Nephron (organoid): ENCODE measurements around the gene HS6ST3.

Experiments used
- H3K27ac Mint-ChIP-seq, 3 experiments: 2 replicates each; pipeline ENCODE4 v1.8.0; 2020; ENCODE audit warnings: mixed read lengths in 3 of 3, mild to moderate bottlenecking in 2 of 3, moderate library complexity in 1 of 3
- H3K27me3 Mint-ChIP-seq: 2 replicates; pipeline ENCODE4 v1.8.0; 2021; ENCODE audit warnings: low read depth, mild to moderate bottlenecking, moderate library complexity, mixed read lengths
- H3K36me3 Mint-ChIP-seq: 2 replicates; pipeline ENCODE4 v1.8.0; 2020; ENCODE audit warnings: low read depth, mixed read lengths
- H3K4me1 Mint-ChIP-seq: 2 replicates; pipeline ENCODE4 v1.8.0; 2020; ENCODE audit warnings: mixed read lengths
- H3K4me3 Mint-ChIP-seq, 3 experiments: 2 replicates each; pipeline ENCODE4 v1.8.0; 2020; ENCODE audit warnings: mild to moderate bottlenecking in 3 of 3, mixed read lengths in 3 of 3, moderate library complexity in 2 of 3
- H3K9me3 Mint-ChIP-seq: 2 replicates; pipeline ENCODE4 v1.8.0; 2020; ENCODE audit warnings: mixed read lengths
- TF ChIP-seq, protein P1 (sequence below), 3 experiments: fragments of 200-600 bp; sonication (generic); IDR thresholded peaks; one replicate each; pipeline ENCODE4 v1.5.0; 2021; ENCODE audit warnings: antibody characterized with exemption in 3 of 3; ENCODE audit not compliant: unreplicated experiment in 3 of 3

HS6ST3 gene

DNA sequence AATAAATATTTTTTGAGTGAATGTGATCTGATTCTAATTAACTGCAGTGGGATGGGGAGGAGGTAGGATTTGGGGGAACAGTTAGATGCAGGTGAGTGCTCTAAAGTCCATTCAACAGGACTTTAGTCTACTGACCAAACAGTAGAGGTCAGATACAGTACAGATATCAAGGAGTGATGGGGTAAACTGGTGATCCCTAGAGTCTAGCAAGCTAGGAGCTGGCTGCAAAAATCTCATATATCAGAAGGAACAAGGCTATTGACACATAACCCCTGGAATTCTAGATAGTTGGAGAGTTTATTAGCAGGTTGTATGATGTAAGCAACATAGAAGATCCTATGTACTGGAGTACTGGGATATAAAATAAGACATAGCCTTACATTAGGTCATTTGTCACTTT, 131.6 kb downstream of the HS6ST3 start:
- no peak overlapping the region for H3K27ac Mint-ChIP-seq
- H3K27me3 Mint-ChIP-seq = no peaks in the 10 kb centered on the region
- TF ChIP-seq, protein P1, sequence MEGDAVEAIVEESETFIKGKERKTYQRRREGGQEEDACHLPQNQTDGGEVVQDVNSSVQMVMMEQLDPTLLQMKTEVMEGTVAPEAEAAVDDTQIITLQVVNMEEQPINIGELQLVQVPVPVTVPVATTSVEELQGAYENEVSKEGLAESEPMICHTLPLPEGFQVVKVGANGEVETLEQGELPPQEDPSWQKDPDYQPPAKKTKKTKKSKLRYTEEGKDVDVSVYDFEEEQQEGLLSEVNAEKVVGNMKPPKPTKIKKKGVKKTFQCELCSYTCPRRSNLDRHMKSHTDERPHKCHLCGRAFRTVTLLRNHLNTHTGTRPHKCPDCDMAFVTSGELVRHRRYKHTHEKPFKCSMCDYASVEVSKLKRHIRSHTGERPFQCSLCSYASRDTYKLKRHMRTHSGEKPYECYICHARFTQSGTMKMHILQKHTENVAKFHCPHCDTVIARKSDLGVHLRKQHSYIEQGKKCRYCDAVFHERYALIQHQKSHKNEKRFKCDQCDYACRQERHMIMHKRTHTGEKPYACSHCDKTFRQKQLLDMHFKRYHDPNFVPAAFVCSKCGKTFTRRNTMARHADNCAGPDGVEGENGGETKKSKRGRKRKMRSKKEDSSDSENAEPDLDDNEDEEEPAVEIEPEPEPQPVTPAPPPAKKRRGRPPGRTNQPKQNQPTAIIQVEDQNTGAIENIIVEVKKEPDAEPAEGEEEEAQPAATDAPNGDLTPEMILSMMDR (IDR thresholded peaks at IDR 0.05; ENCODE audit: unreplicated experiment in 3 of 3) = no peak
- H3K9me3 Mint-ChIP-seq = no peaks in the 10 kb centered on the region
- no peaks in the 10 kb centered on the region for H3K4me1 Mint-ChIP-seq
- H3K4me3 Mint-ChIP-seq = no peak overlapping the region
- no peaks in the 10 kb centered on the region for H3K36me3 Mint-ChIP-seq

DNA sequence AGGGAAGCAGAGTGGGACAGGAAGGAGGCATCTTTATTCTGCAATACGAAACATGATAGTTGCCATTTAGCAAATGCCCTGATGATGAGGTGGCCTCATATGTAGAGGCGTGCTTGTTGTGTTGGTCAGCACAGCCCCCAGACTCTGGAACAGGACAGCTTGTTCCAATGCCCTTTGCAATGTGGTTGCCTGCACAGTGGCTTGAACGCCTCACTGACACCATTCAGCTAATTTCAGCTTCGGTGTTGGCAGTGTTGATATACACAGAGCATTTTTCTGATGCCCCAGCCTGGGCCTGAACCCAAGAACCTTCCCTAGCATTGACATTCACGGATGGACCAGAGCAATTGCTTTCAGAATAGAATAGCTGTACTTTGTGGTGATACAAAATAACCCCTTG, 133.3 kb downstream of the HS6ST3 start:
- H3K4me3 Mint-ChIP-seq = no peak overlapping the region
- TF ChIP-seq, protein P1 (IDR thresholded peaks at IDR 0.05; ENCODE audit: unreplicated experiment in 3 of 3) = no peak
- H3K27me3 Mint-ChIP-seq = no peaks in the 10 kb centered on the region
- no peaks in the 10 kb centered on the region for H3K9me3 Mint-ChIP-seq
- no peaks in the 10 kb centered on the region for H3K4me1 Mint-ChIP-seq
- H3K36me3 Mint-ChIP-seq = no peaks in the 10 kb centered on the region
- no peak overlapping the region for H3K27ac Mint-ChIP-seq

DNA sequence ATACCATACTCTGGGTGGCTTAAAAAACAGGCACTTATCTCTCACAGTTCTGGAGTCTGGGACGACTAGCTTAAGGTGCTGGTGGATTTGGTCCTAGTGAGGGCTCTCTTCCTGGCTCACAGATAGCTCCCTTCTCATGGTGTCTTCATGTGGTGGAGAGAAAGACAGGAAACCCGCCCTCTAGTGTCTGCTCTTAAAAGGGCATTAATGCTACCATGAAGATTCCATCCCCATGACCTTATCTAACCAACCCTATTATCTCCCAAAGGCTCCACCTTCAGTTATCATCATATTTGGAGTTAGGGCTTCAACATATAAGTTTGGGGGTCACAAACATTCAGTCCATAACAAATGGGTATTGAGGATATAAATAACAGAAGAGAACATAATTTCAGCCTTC, 139.4 kb downstream of the HS6ST3 start:
- no peaks in the 10 kb centered on the region for H3K27me3 Mint-ChIP-seq
- no peak overlapping the region for H3K27ac Mint-ChIP-seq
- TF ChIP-seq, protein P1 (IDR thresholded peaks at IDR 0.05; ENCODE audit: unreplicated experiment in 3 of 3) = peak in 2 of 3 experiments; percentile 12 to 13
- H3K4me1 Mint-ChIP-seq = no peaks in the 10 kb centered on the region
- no peak overlapping the region for H3K4me3 Mint-ChIP-seq
- H3K9me3 Mint-ChIP-seq = no peaks in the 10 kb centered on the region
- no peaks in the 10 kb centered on the region for H3K36me3 Mint-ChIP-seq

DNA sequence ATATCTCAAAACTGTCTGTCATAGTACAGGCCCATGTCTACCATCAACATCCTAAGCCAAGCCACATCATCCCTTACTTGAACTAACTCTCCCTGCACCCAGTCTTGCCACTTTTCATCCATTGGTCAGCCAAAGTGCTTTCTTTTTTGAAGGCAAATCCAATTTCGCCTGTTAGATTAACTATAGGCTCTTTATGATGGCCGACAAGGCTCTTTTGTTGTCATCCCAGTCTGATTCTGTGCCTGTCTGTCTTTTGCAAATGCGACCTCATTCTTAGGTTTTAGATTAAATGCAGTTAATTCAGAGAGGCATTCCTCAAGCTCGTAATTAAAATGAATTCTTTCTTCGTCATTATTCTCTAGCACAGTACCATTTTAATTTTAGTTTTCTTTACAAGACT, 148.3 kb downstream of the HS6ST3 start:
- no peaks in the 10 kb centered on the region for H3K27me3 Mint-ChIP-seq
- TF ChIP-seq, protein P1 (IDR thresholded peaks at IDR 0.05; ENCODE audit: unreplicated experiment in 3 of 3) = no peak
- no peak overlapping the region for H3K4me3 Mint-ChIP-seq
- no peak overlapping the region for H3K27ac Mint-ChIP-seq
- no peaks in the 10 kb centered on the region for H3K4me1 Mint-ChIP-seq
- H3K9me3 Mint-ChIP-seq = no peaks in the 10 kb centered on the region
- no peaks in the 10 kb centered on the region for H3K36me3 Mint-ChIP-seq

DNA sequence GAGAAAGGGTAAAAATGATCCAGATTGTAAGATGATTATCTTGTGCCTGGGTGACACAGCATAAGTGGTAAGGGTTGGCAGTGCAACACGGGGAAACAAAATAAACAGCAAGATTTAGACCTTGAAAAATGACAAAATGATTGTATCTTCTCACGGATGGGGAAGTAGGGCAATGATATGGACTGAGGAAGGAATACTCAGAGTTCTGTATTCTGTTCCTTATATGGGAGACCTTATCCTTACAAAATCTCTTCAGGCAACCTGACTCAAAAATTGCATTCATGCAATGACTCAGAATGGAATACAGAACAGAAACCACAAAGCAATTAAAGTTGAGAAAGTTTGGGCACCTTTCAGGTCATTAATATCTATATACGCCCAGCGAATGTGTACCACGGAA, 149.0 kb downstream of the HS6ST3 start:
- Mint-ChIP-seq H3K36me3 (no peaks in the 10 kb centered on the region), H3K27me3 (no peaks in the 10 kb centered on the region), H3K9me3 (no peaks in the 10 kb centered on the region), H3K4me1 (no peaks in the 10 kb centered on the region), H3K27ac (no peak overlapping the region), H3K4me3 (no peak overlapping the region)
- TF ChIP-seq, protein P1 (IDR thresholded peaks at IDR 0.05; ENCODE audit: unreplicated experiment in 3 of 3) = no peak

DNA sequence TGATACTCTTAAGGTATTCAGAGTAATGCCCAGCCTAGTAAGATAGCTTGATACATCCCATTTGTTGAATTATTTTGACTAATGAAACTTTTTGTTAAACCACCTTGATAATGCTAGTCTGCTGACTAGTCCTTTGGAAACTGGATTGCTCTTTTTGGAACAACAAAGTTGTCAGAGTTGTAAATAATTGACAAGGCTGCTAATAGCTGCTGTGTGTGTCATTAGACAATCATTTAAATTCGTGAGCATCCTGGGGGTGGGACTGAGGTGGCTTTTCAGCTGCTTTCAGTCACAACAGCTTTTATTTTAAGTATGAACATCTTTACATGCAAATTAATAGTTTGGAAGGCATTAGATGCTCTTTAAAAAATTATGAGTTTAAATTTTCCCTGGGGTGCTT, 153.5 kb downstream of the HS6ST3 start:
- Mint-ChIP-seq H3K36me3 (no peaks in the 10 kb centered on the region), H3K4me1 (no peaks in the 10 kb centered on the region), H3K27ac (no peak overlapping the region), H3K4me3 (no peak overlapping the region), H3K27me3 (no peaks in the 10 kb centered on the region), H3K9me3 (no peaks in the 10 kb centered on the region)
- TF ChIP-seq, protein P1 (IDR thresholded peaks at IDR 0.05; ENCODE audit: unreplicated experiment in 3 of 3) = no peak
